T-cell (primary cell): ENCODE measurements around the gene SALL4. TPM values are rescaled to one million over a fixed set of nuclear protein-coding genes. Genes with fewer than 3 reads are reported as not detected.

Experiments used
- ATAC-seq, 4 experiments: fragments of 200-7000 bp in 3 of 4; fragments of 150-1000 bp in 1 of 4; cut with Tn5 transposase; replicated peaks in 1 of 4; 1 replicate in 3 of 4; 2 replicates in 1 of 4; pipeline ENCODE4 v1.10.0; 2021; ENCODE audit warnings: moderate library complexity in 3 of 4, mild to moderate bottlenecking in 2 of 4, moderate number of reproducible peaks in 1 of 4
- CTCF ChIA-PET, 2 donors: fragments of 300-600 bp; sonication (Branson Sonifier 250); formaldehyde crosslinking; loops; one replicate each; lab custom pipeline; 2022; ENCODE audit warnings: antibody characterized with exemption in 2 of 2; lab: Charles Lee
- POLR2A ChIA-PET, 2 donors: fragments of 300-600 bp; sonication (Branson Sonifier 250); formaldehyde crosslinking; loops; one replicate each; lab custom pipeline; 2022; ENCODE audit warnings: antibody characterized with exemption in 2 of 2; lab: Charles Lee
- DNase-seq, 35 experiments: peaks; one replicate each; pipeline versions ENCODE4 v3.0.0 to v3.0.0-alpha.2; 2013 to 2023
- H3K27ac ChIP-seq: one replicate; pipeline ENCODE4 v1.5.1; 2013; ENCODE audit warnings: low read length
- H3K27me3 ChIP-seq, 2 experiments: replicated peaks in 1 of 2; 1 replicate in 1 of 2; 2 replicates in 1 of 2; pipeline versions ENCODE4 v1.6.1 to v1.7.0; 2013; ENCODE audit warnings: low read length in 1 of 2, mixed read lengths in 1 of 2; ENCODE audit not compliant: control insufficient read depth in 2 of 2, insufficient read depth in 2 of 2; ENCODE audit errors: extremely low read depth in 1 of 2
- H3K36me3 ChIP-seq, 2 donors: 1 replicate in 1 of 2; 2 replicates in 1 of 2; pipeline versions ENCODE4 v1.6.1 to v1.7.0; 2013; ENCODE audit warnings: low read length in 1 of 2; ENCODE audit not compliant: control insufficient read depth in 2 of 2, insufficient read depth in 1 of 2; ENCODE audit errors: extremely low read depth in 1 of 2
- H3K4me1 ChIP-seq, 2 experiments: 1 replicate in 1 of 2; 2 replicates in 1 of 2; pipeline versions ENCODE4 v1.6.1 to v1.7.0; 2013; ENCODE audit warnings: low read length in 2 of 2, mixed read lengths in 1 of 2; ENCODE audit not compliant: insufficient read depth in 2 of 2, control insufficient read depth in 1 of 2; ENCODE audit errors: extremely low read depth in 1 of 2
- H3K4me3 ChIP-seq, 2 donors: 1 replicate in 1 of 2; 2 replicates in 1 of 2; pipeline versions ENCODE4 v1.5.1 to v1.7.0; 2013; ENCODE audit warnings: mild to moderate bottlenecking in 2 of 2, low read length in 1 of 2, moderate library complexity in 1 of 2; ENCODE audit not compliant: control insufficient read depth in 1 of 2; ENCODE audit errors: extremely low read depth in 1 of 2
- H3K9me3 ChIP-seq: 2 replicates; pipeline ENCODE4 v1.7.0; 2013
- H3K27ac Mint-ChIP-seq, 2 donors: one replicate each; pipeline ENCODE4 v1.8.0; 2020 to 2021; ENCODE audit warnings: mild to moderate bottlenecking in 2 of 2, mixed read lengths in 2 of 2
- H3K27me3 Mint-ChIP-seq, 2 donors: one replicate each; pipeline ENCODE4 v1.8.0; 2021 to 2022; ENCODE audit warnings: mixed read lengths in 2 of 2
- H3K36me3 Mint-ChIP-seq: one replicate; pipeline ENCODE4 v1.8.0; 2021; ENCODE audit warnings: mixed read lengths
- H3K4me1 Mint-ChIP-seq, 3 donors: one replicate each; pipeline ENCODE4 v1.8.0; 2020 to 2022; ENCODE audit warnings: mixed read lengths in 3 of 3, mild to moderate bottlenecking in 1 of 3
- H3K4me3 Mint-ChIP-seq, 3 donors: one replicate each; pipeline ENCODE4 v1.8.0; 2020 to 2022; ENCODE audit warnings: mild to moderate bottlenecking in 3 of 3, mixed read lengths in 3 of 3, moderate library complexity in 3 of 3
- H3K9me3 Mint-ChIP-seq, 3 donors: one replicate each; pipeline ENCODE4 v1.8.0; 2020 to 2022; ENCODE audit warnings: mixed read lengths in 3 of 3
- WGBS: methylation state at CpG from one replicate; pipeline ENCODE4 v1.1.5; 2013; ENCODE audit warnings: missing lambda C conversion rate; ENCODE audit not compliant: insufficient coverage; 5-methylcytosine and 5-hydroxymethylcytosine counted together
- total RNA-seq, 35 experiments: library from RNA in 6 of 35; stranded (reverse) in 6 of 35; fragments of 120-200 nt in 1 of 35; gene quantifications; one replicate each; pipeline versions ENCODE4 v1.2.1 to v1.2.4 and lab custom pipeline; 2013 to 2026

SALL4 gene
- total RNA-seq, 5 donors from 2014 or later (not counting 1 experiment from before 2014, with no cell fraction given): 0.13 to 0.48 (median 0.37) TPM; not detected in 1

DNA sequence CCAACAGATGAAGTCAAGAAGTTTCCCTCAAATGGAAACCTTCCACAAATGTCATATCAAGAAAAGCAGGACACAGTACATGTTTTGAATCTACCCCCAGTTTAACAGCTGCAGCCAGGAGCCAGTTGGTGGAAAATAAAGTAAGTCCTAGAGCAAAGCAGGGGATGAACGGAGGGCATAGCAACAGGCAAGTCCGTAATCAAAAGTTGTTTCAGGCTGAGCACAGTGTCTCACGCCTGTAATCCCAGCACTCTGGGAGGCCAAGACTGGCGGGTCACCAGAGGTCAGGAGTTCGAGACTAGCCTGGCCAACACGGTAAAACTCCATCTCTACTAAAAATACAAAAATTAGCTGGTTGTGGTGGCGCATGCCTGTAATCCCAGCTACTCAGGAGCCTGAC is 2.4 kb upstream of the SALL4 start:
- no peaks in the 10 kb centered on the region for H3K9me3 ChIP-seq
- H3K36me3 Mint-ChIP-seq: no peaks in the 10 kb centered on the region
- POLR2A ChIA-PET: no interaction called here
- peaks cover 0 to 13% (median 8%) of the 10 kb centered on the region in 3 donors for H3K4me1 Mint-ChIP-seq
- ATAC-seq (no peak), DNase-seq (no peak)
- H3K36me3 ChIP-seq: no peaks in the 10 kb centered on the region
- CTCF ChIA-PET: no interaction called here
- peaks cover 2 to 34% of the 10 kb centered on the region in 2 experiments for H3K27me3 ChIP-seq
- H3K27me3 Mint-ChIP-seq: peaks cover 26 to 50% of the 10 kb centered on the region in 2 donors
- H3K27ac ChIP-seq: no peak overlapping the region
- peaks cover 0 to 19% of the 10 kb centered on the region in 2 experiments for H3K4me1 ChIP-seq
- 79% methylated on average over 7 of the region's 7 CpGs for WGBS
- H3K4me3 ChIP-seq: no peak overlapping the region
- no peaks in the 10 kb centered on the region for H3K9me3 Mint-ChIP-seq
- H3K27ac Mint-ChIP-seq: no peak overlapping the region
- H3K4me3 Mint-ChIP-seq: no peak overlapping the region

DNA sequence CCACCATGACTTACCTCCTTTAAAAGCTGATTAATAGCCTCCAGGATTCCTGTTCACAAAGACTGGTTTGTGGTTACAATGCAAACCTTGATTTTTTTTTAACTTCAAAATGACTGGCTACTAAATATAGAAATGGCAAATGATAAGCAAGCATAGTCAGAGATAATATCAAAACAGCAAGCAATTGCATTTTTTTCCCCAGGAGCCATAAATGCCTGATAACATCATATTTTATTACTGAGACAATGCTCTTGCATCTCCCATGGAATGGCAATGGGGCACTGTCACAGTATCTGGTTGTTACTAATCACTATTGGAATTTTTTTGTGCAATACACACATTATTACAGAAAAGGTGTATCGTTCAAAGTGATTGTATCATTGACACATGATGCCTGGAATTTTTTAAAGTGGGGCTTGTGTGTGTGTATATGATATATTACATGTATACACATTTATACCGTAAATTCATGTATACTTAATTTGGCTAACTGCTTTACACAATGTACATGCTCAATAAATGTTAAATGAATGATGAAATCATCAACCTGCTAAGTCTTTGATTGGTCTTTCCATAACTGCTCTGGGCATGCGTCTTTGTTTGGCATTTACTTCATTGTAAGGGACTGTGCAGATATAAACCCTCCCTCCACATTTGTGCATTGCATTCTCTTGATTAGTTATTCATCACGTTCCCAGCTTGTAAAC is 980 bp upstream of the SALL4 start:
- no peak overlapping the region for H3K4me3 ChIP-seq
- no peaks in the 10 kb centered on the region for H3K36me3 ChIP-seq
- H3K27ac ChIP-seq: no peak overlapping the region
- Mint-ChIP-seq H3K9me3 (no peaks in the 10 kb centered on the region), H3K4me1 (peaks cover 0 to 20% (median 13%) of the 10 kb centered on the region in 3 donors), H3K27ac (no peak overlapping the region), H3K36me3 (no peaks in the 10 kb centered on the region), H3K27me3 (peaks cover 37 to 61% of the 10 kb centered on the region in 2 donors), H3K4me3 (no peak overlapping the region)
- peaks cover 2 to 39% of the 10 kb centered on the region in 2 experiments for H3K27me3 ChIP-seq
- peaks cover 0 to 19% of the 10 kb centered on the region in 2 experiments for H3K4me1 ChIP-seq
- no peak for DNase-seq
- ChIA-PET CTCF (no interaction called here), POLR2A (no interaction called here)
- WGBS: 57% methylated on average over 1 of the region's 4 CpGs
- H3K9me3 ChIP-seq: no peaks in the 10 kb centered on the region
- ATAC-seq: no peak

DNA sequence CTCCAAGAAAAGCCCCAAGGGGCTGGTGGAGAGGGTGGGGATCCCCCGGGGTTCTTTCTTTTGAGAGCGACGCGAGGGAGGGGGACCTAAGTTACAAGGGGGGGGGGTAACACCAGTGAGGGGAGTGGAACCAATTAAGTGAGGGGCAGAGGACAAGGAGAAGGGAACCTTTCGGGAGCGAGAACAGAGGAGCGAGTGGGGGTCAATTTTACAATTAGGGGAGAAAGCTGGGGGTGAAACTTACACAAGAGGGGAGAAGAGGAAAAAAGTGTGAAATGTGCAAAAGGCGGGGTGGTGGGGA is 548 bp downstream of the SALL4 start:
- Mint-ChIP-seq H3K27me3 (peaks cover 42 to 65% of the 10 kb centered on the region in 2 donors), H3K36me3 (no peaks in the 10 kb centered on the region), H3K4me3 (no peak overlapping the region), H3K4me1 (peaks cover 0 to 20% (median 13%) of the 10 kb centered on the region in 3 donors), H3K27ac (no peak overlapping the region), H3K9me3 (no peaks in the 10 kb centered on the region)
- ChIA-PET CTCF (no interaction called here), POLR2A (no interaction called here)
- Histone ChIP-seq H3K27ac (no peak overlapping the region), H3K27me3 (peaks cover 2 to 39% of the 10 kb centered on the region in 2 experiments), H3K36me3 (no peaks in the 10 kb centered on the region), H3K9me3 (no peaks in the 10 kb centered on the region), H3K4me1 (peaks cover 0 to 19% of the 10 kb centered on the region in 2 experiments), H3K4me3 (no peak overlapping the region)
- ATAC-seq: no peak
- WGBS: 20% methylated on average over 5 of the region's 8 CpGs
- no peak for DNase-seq

DNA sequence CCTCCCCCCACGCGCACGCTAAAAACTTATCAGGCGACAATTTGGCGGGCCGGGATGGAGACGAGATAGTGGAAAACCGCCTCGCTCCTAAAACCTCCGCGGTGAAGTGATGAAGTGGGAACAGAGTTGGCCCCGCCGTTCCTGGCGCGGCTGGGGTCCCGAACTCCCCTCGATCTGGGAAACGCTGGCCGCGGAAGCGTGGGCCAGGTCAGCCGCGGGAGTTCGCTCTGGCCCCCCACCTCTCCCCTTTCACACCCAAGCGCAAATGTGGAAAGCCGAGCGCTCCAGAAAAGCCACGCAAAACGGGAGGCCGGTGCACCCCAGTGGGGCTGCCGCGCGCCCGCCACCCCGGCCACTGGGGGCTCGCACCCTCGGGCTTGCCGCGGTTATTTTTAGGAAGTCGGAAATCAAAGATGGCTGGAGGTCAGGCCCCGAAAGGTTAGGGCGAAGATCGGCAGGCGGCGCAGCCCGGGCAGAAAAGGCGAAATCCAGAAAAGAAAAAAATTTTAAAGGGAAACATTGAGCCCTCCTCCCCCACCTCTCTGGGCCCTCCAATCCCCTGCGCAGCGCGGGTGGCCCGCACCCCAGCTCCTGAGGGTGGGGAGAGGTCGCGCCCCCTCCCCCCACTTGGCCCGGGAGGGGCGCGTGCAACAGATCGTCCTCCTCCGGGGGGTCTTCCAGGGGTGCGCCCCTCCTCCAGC is 1.0 kb downstream of the SALL4 start:
- Mint-ChIP-seq H3K27me3 (peaks cover 45 to 64% of the 10 kb centered on the region in 2 donors), H3K4me3 (peak overlapping the region in 2 of 3 donors; percentile 31 to 63), H3K4me1 (peaks cover 0 to 20% (median 13%) of the 10 kb centered on the region in 3 donors), H3K9me3 (no peaks in the 10 kb centered on the region), H3K36me3 (no peaks in the 10 kb centered on the region), H3K27ac (no peak overlapping the region)
- ChIA-PET CTCF (no interaction called here), POLR2A (no interaction called here)
- H3K4me1 ChIP-seq: peaks cover 0 to 19% of the 10 kb centered on the region in 2 experiments
- WGBS: 2% methylated on average over 23 of the region's 59 CpGs
- H3K9me3 ChIP-seq: no peaks in the 10 kb centered on the region
- peaks cover 2 to 39% of the 10 kb centered on the region in 2 experiments for H3K27me3 ChIP-seq
- DNase-seq (no peak), ATAC-seq (no peak)
- H3K27ac ChIP-seq: no peak overlapping the region
- peak overlapping the region in 1 of 2 donors; percentile 19 for H3K4me3 ChIP-seq
- no peaks in the 10 kb centered on the region for H3K36me3 ChIP-seq

DNA sequence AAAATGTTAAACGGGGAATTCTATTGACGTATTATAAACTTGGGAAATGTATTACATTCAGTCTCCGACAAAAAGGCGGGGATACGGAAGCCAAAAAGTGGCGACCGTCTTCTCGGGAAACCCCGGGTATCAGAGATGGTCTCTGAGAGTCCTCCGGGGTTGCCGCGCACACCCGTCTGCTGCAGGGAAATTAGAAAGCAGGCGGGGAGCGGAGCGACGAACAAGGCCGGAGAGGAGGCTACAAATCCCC is 1.5 kb downstream of the SALL4 start:
- Histone ChIP-seq H3K36me3 (no peaks in the 10 kb centered on the region), H3K4me3 (peak overlapping the region in 1 of 2 donors; percentile 19), H3K9me3 (no peaks in the 10 kb centered on the region), H3K27me3 (peaks cover 2 to 39% of the 10 kb centered on the region in 2 experiments), H3K27ac (no peak overlapping the region), H3K4me1 (peaks cover 0 to 19% of the 10 kb centered on the region in 2 experiments)
- Mint-ChIP-seq H3K4me3 (peak overlapping the region in 2 of 3 donors; percentile 31 to 63), H3K36me3 (no peaks in the 10 kb centered on the region), H3K27ac (no peak overlapping the region), H3K27me3 (peaks cover 43 to 61% of the 10 kb centered on the region in 2 donors), H3K4me1 (peaks cover 0 to 20% (median 13%) of the 10 kb centered on the region in 3 donors), H3K9me3 (no peaks in the 10 kb centered on the region)
- ChIA-PET POLR2A (no interaction called here), CTCF (no interaction called here)
- no peak for ATAC-seq
- WGBS: 4% methylated on average over 4 of the region's 18 CpGs
- DNase-seq: peak in 1 of 35 experiments; percentile 5

DNA sequence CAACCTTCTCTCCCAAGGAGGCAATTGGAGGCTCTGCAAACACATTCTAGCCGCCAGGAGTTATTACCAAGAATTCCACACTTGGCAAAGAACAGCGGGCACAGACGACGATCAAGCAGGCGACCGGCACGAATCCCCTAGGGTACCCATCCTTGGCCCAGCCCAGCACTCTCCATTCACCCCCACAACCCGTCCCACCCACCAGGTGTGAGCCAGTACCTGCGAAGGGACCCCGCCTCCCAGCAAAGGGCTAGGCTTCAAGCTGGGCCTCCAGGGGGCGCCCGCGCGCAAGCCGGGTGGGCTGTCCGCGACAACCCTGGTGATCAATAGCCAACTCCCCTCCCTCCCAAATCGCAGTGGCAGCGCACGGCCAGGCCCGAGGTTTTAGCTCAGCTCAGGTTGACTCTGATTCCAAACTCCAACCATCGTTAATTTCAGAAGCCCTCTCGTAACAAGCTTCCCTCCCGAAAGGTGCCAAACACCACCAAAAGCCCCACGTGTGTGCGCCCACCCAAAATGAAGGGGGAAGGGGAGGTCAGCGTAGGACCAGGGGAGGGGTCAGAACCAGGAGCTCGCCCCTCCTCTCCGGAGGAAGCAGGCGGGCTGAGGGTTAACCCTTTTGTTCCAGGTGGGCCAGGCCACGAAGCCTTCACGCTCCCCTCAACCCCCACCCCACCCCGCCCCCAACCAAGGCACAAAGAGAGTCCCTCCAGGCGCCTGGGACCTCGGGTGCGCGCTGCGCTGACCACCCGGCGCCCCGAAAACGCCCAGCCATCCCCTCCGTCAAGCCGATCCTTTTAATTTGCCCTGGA is 2.1 kb downstream of the SALL4 start:
- 1% methylated on average over 19 of the region's 44 CpGs for WGBS
- H3K4me3 ChIP-seq: peak overlapping the region in 1 of 2 donors; percentile 19

More for the DNA sequence above, 2.1 kb downstream of the SALL4 start:
- no peak overlapping the region for H3K27ac ChIP-seq
- ChIA-PET POLR2A (no interaction called here), CTCF (interaction anchor here in 1 of 2 donors (0.6 to 1.6 kb wide), 3 partner anchors 8 to 874 kb away, joined by 3 to 9 read pairs (median 3); no protein-coding TSS in a partner anchor)
- H3K27me3 Mint-ChIP-seq: peaks cover 42 to 60% of the 10 kb centered on the region in 2 donors
- H3K27me3 ChIP-seq: peaks cover 2 to 36% of the 10 kb centered on the region in 2 experiments
- no peaks in the 10 kb centered on the region for H3K36me3 Mint-ChIP-seq
- no peak overlapping the region for H3K27ac Mint-ChIP-seq
- peaks cover 0 to 20% (median 13%) of the 10 kb centered on the region in 3 donors for H3K4me1 Mint-ChIP-seq
- no peaks in the 10 kb centered on the region for H3K9me3 Mint-ChIP-seq
- ATAC-seq (peak in 3 of 4 experiments; percentile 27 to 59 (median 43)), DNase-seq (peak in 34 of 35 experiments; percentile 2 to 64 (median 40))
- no peaks in the 10 kb centered on the region for H3K36me3 ChIP-seq
- peaks cover 0 to 19% of the 10 kb centered on the region in 2 experiments for H3K4me1 ChIP-seq
- no peaks in the 10 kb centered on the region for H3K9me3 ChIP-seq
- H3K4me3 Mint-ChIP-seq: peak overlapping the region; percentile 25 to 63 (median 41)
